Frontal cortex (tissue), 4 donors: ENCODE measurements around the gene MAMDC4. TPM values are rescaled to one million over a fixed set of nuclear protein-coding genes. Genes with fewer than 3 reads are reported as not detected.

Experiments used
- DNase-seq, 2 donors: peaks; one replicate each; pipeline ENCODE4 v3.0.0; 2012; ENCODE audit warnings: low spot score in 2 of 2
- FAIRE-seq: peaks from 2 replicates; lab custom pipeline; 2012; peaks lifted over from hg19 to GRCh38; lab: Jason Lieb, UNC
- total RNA-seq: library from RNA; depleted of rRNA; stranded (reverse); fragments of >200 nt; gene quantifications from one replicate; pipeline ENCODE4 v1.2.3, GENCODE V29; 2014
- donor health status: control.
- donor health status: control.
- donor health status: control.

The MAMDC4 gene
- total RNA-seq, 1 donor from 2014 or later, result 4.1 TPM

DNA sequence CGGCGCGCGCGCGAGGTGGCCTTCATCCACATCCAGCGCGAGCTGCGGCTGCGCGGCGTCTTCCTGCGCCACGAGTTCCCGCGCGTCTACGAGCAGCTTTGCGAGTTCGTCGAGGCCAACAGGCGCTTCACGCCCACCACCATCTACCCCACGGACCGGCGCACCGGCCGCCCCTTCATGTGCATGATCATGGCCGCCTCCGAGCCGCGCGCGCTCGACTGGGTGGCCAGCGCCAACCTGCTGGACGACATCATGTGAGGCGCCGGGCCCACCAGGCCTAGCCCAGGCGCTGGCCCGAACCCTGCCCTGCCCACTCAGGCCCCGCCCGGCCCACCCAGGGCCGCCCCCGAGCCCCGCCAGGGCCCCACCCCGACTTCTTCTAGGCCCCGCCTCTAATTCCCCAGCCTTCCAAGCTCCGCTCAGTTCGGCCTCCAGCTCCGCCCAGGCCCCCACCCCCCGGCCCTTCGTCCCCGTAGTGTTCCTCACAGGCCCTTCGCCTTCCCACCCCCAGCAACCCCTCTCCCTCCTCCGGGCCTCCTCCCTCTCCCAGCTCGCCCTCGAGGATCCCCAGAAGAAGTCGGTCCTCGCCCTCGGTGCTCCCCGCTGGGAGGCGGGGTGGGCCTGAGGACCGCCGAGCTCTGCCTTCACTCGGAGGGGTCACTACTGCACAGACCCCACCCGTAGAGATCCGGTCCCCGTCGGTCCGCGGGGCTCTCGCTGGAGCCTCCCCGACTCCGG, 4.9 kb upstream of the MAMDC4 start:
- FAIRE-seq, result no peak
- no peak for DNase-seq

DNA sequence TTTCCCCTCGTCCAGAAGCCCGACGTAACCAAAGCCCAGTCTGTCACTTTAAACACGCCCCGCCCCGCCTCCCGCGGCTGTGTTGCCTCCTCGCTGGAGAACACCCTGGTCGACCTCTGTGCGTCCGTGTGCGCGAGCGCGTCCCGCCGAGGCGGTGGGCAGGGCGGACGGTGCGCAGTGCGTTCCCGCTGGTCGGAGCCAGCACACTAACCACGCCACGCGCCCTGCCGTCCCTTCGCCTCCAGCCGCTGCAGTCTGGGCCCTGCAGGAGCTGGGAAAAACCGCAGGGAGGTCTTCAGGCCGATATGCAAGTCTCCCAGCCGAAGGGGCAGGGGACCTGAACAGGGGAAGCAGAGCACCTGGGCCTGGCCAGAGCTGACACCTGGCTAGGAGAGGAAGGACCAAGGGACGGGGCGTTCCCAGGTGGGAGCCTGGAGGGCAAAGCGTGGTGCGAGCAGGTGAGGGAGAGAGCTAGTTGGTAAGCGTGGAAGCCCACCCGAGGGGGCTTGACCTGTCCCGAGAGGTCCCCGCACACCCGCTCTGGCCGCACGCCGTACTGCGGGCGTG, 4.2 kb upstream of the MAMDC4 start:
- DNase-seq, result no peak
- FAIRE-seq, result no peak

DNA sequence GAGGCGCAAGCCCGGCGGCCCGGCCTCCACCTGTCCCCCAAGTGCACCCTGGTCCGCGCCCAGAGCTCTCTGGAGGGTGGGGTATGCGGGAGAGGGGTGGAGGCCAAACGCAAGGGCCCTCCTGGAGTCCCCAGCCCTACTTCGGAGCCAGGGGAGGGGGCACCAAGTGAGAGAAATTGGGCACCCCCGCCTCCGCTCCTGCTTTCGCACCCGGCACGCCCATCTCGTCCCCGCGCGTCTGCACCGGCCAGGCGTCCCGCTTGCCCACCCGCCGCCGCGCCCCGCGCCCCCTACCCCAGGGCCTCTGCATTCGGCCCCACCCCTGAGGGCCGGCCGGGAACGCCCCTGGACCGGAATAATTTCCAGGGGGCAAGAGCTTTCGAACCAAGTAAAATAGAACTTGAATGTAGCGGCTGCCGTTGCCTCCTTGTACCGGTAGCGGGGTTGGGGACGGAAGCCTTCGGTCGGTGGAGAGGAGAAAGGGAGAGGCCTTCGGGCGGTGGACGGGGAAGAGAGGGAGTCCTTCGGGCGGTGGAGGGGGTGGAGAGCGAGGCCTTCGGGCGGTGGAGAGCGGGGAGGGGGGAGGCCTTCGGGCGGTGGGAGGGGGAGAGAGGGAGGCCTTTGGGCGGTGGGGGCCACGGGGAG, 3.6 kb upstream of the MAMDC4 start:
- no peak for FAIRE-seq
- peak; percentile 74 to 88 for DNase-seq

DNA sequence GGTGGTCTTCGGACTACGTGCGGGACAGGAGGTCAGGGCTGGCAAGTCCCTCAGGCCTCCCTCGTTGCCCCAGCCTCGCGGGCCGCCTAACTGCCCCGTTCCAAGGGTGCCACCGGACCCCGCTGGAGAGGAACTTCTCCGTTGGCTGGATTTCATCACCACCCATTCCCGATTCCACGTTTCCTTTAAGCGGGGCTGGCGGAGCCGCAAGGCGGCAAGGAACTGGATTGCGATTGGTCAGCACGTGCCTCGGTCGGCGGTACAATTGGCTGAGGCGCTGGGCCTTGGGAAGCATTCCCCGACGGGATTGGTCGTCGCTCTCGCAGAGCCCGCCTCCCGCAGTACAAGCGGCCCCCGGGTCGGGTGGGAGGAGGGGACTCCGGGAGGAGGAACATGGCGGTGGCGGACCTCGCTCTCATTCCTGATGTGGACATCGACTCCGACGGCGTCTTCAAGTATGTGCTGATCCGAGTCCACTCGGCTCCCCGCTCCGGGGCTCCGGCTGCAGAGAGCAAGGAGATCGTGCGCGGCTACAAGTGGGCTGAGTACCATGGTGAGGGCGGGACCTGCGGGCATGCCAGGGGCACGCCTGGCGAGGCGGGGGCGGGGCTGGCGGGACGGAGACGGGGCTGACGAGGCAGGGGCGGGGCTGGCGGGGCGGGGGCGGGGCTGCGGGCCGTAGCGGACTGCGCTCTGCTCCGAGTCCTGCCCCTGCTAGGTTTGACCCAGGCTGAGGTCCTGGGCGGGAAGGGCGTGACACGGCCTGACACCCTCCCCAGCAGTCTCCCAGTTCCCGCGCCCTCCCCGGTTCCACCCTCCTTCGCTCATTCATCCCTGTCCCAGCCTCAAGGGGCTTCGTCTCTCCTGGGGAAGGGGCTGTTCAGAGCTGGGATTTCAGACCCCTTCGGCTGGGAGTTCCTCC, 2.8 kb upstream of the MAMDC4 start, which contains the start of gene PHPT1:
TSS of gene PHPT1 (plus strand) at position 372 of the 922 bp plus-strand sequence. CDS start at position 394, 22 bp downstream.
- FAIRE-seq (peak; percentile 95), DNase-seq (peak; percentile 99)

DNA sequence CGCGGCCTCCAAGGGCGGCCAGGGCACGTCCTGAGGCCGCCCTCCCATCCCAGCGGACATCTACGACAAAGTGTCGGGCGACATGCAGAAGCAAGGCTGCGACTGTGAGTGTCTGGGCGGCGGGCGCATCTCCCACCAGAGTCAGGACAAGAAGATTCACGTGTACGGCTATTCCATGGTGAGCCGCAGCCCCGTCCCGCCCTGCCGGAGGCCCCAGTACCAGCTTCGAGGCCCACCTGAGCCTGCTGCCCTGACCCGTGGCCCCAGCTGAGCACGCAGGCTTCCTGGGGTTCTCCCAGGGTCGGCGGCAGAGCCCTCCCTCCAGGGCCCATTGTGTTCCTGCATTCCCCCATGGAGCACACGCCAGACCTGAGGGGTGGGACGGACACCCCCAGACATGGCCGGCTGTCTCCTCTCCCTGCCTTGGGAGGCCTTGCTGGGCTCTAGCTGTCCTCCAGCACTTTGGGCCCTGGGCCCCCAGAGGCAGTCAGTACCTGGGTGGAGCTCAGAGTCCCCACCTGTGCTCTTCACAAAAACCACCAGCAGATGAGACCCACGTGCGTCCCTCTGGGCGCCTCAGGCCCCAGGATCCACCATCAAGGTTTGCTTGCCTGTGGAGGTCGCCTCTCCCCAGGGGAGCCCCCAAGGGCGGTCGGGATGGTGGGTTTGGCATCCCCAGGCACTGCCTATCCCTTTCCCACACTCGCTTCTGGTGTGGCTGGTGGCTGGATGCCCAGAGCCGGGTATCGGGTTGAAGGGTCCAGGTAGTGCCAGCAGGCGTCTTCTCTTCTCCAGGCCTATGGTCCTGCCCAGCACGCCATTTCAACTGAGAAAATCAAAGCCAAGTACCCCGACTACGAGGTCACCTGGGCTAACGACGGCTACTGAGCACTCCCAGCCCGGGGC, 1.9 kb upstream of the MAMDC4 start:
- no peak for DNase-seq
- FAIRE-seq, result no peak

DNA sequence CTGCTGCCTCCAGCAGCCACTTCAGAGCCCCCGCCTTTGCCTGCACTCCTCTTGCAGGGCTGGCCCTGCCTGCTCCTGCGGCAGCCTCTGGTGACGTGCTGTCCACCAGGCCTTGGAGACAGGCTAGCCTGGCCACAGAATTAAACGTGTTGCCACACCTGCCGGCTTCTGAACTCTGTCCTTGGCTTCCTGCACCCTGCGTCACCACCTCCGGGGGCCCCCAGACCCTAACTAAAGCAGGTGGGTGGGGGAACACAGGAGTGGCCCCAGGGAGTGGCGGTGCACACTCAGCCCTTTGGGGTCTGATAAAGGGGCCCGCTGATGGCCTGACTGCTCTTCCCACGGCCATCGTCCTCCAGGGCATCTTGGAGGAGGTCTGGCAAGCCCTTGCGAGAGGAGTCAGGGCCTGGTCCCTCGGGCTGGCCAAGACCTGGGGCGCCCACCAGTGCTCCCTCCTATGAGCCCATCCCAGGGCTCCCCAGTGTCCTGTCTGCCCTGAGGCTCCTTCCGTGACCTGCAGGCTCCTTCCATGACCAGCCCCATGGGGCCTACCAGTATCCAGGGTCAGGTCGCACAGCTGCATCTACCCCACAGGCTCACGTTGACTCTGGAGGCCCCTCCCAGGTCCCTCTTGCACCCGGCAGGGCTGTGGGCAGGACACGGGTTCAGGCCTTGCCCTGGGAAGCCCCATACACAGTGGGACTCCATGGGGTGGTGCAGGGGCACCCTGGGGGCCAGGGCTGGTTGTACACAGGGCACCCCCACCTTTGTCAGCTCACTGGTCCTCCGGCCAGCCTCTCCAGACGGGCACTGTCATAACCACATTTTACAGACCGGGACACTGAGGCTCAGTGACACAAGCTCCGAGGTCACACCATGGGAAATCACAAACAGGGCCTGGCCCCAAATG, 1.0 kb upstream of the MAMDC4 start:
- FAIRE-seq (no peak), DNase-seq (no peak)

DNA sequence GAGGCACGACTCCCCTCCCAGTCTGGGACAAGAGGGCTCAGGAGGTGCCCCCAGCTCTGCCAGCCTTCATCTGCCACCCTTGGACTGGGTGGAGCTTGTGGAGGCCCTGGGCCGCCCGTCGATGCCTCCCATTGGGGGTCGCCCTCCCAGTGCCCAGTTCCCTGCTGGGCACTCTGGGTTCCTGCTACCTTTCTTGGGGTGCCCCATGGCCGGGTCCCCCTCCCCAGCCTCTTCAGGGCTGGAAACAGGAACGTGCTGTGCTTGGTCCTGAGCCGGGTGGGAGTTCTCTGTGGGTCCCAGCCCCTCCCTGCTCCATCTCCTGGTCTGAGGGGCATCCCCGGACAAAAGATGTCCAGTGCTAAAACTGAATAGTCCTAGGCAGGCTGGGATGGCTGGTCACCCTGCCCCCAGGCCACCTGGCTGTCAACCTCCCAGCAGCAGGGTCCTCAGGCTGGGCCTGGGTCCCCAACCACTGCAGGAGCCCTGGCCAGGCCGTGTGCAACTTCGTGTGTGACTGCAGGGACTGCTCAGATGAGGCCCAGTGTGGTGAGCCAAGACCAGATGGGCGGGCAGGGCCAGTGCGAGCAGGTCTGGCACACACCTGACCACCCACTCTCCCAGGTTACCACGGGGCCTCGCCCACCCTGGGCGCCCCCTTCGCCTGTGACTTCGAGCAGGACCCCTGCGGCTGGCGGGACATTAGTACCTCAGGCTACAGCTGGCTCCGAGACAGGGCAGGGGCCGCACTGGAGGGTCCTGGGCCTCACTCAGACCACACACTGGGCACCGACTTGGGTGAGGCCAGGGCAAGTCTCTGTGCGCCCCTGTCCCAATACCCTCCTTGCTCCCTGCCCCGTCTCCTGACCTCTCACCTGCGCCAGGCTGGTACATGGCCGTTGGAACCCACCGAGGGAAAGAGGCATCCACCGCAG, 784 bp downstream of the MAMDC4 start:
- FAIRE-seq (no peak), DNase-seq (no peak)

DNA sequence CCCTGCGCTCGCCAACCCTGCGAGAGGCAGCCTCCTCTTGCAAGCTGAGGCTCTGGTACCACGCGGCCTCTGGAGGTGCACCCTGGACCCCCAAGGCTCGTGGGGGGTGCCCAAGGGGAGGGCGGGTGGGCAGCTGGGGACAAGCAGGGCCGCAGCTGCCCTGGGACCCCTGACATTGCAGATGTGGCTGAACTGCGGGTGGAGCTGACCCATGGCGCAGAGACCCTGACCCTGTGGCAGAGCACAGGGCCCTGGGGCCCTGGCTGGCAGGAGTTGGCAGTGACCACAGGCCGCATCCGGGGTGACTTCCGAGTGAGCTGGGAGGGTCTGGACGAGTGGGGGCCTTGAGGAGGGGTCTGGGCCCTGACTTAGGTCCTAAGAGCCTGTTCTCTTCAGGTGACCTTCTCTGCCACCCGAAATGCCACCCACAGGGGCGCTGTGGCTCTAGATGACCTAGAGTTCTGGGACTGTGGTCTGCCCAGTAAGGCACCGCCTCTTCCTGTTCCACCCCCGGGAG, 1.5 kb downstream of the MAMDC4 start:
- DNase-seq (no peak), FAIRE-seq (no peak)

DNA sequence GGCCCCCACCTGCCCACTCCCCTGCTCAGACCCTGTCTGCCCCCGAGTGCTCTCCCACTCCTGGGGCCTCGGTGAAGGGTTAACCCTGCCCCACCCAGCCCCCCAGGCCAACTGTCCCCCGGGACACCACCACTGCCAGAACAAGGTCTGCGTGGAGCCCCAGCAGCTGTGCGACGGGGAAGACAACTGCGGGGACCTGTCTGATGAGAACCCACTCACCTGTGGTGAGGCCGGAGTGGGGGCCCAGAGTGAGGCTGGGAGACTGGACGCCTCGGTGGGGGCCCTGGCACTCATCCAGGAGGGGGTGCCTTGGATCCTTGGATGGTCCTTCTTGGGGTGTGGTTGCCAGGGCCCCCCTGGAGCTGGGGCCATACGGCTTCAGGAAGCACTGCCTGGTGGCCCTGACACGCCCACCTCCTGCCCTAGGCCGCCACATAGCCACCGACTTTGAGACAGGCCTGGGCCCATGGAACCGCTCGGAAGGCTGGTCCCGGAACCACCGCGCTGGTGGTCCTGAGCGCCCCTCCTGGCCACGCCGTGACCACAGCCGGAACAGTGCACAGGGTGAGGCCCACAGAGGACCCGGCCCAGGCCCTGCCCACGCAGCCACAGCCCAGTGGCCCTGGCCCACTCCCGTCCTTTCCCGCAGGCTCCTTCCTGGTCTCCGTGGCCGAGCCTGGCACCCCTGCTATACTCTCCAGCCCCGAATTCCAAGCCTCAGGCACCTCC, 2.1 kb downstream of the MAMDC4 start:
- FAIRE-seq (no peak), DNase-seq (no peak)

DNA sequence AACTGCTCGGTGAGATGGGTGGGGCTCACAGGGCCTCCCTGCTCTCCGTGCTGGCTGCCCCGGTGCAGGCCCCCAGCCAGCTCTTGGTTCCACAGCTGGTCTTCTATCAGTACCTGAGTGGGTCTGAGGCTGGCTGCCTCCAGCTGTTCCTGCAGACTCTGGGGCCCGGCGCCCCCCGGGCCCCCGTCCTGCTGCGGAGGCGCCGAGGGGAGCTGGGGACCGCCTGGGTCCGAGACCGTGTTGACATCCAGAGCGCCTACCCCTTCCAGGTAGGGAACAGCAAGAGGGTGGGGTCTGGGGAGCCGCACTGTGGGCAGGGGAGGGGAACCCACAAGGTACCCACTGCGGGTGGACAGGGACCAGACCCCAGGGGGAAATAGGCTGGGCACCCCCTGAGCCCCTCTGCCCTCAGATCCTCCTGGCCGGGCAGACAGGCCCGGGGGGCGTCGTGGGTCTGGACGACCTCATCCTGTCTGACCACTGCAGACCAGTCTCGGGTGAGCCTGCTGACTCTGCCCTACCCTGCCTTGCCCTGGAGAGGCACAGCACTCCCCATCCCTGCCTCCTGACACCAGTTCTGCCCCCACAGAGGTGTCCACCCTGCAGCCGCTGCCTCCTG, 2.8 kb downstream of the MAMDC4 start:
- no peak for DNase-seq

DNA sequence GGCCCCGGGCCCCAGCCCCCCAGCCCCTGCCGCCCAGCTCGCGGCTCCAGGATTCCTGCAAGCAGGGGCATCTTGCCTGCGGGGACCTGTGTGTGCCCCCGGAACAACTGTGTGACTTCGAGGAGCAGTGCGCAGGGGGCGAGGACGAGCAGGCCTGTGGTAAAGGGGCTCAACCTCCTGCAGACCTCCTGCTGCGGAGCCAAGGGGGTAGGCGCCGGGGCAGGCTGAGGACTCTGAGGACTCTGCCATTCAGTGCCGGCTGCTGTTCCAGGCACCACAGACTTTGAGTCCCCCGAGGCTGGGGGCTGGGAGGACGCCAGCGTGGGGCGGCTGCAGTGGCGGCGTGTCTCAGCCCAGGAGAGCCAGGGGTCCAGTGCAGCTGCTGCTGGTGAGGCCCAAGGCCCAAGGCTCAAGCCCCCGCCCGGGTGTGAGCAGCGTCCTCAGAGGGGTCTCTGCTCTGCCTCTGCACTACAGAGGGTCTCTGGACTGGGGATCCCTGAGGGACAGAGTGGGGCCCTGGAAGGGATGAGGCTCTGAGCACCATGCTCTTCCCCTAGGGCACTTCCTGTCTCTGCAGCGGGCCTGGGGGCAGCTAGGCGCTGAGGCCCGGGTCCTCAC, 3.4 kb downstream of the MAMDC4 start:
- DNase-seq (no peak), FAIRE-seq (no peak)

More for the DNA sequence above, 2.8 kb downstream of the MAMDC4 start:
- FAIRE-seq, result no peak

DNA sequence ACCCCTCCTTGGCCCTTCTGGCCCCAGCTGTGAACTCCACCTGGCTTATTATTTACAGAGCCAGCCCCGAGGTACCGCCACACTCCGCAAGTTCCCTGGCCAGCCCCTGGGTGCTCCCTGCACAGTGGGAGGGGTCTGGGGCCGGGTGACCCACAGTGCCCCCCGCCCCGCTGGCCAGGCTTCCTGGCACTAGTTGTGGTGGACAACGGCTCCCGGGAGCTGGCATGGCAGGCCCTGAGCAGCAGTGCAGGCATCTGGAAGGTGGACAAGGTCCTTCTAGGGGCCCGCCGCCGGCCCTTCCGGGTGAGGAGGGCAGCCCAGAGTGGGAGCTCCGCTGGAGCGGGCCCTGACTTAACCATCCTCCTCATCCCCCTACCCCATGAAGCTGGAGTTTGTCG, 3.9 kb downstream of the MAMDC4 start:
- no peak for FAIRE-seq
- DNase-seq, result no peak

DNA sequence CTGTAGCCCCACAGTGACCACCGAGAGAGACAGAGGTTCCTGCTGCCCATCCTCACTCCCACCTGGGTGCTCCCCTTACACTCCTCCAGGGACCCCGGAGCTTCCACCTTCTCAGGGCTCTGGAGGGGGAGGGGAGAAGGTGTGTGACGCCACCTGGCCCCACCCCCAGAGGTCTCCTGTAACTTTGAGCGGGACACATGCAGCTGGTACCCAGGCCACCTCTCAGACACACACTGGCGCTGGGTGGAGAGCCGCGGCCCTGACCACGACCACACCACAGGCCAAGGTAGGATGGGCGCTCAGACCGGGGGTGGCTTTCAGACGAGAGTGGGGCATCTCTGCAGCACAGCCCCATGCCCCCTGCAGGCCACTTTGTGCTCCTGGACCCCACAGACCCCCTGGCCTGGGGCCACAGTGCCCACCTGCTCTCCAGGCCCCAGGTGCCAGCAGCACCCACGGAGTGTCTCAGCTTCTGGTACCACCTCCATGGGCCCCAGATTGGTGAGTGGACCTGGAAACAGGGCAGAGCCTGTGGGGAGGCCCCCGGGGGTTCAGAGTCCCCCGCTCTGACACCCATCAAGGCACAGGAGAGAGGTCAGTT, 4.5 kb downstream of the MAMDC4 start:
- FAIRE-seq (no peak), DNase-seq (no peak)

DNA sequence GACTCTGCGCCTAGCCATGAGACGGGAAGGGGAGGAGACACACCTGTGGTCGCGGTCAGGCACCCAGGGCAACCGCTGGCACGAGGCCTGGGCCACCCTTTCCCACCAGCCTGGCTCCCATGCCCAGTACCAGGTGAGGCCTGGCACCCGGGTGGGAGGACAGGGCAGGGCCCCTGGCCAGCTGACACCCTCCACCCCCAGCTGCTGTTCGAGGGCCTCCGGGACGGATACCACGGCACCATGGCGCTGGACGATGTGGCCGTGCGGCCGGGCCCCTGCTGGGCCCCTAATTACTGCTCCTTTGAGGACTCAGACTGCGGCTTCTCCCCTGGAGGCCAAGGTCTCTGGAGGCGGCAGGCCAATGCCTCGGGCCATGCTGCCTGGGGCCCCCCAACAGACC, 5.0 kb downstream of the MAMDC4 start:
- FAIRE-seq, result no peak
- DNase-seq, result no peak
